Suprapubic skin (tissue), 4 donors: ENCODE data around the gene TMEM178B.

Source experiments
- CTCF ChIP-seq, 2 donors: fragments of 200-600 bp in 1 of 2; fragments of 450-650 bp in 1 of 2; sonication (generic) in 1 of 2; IDR thresholded peaks; one replicate each; pipeline ENCODE4 v1.5.1; 2016 to 2019; ENCODE audit warnings: antibody characterized with exemption in 2 of 2, mild to moderate bottlenecking in 1 of 2, moderate library complexity in 1 of 2
- EP300 ChIP-seq: sonication (generic); formaldehyde crosslinking; IDR thresholded peaks from one replicate; pipeline ENCODE4 v1.6.1; 2017; ENCODE audit warnings: antibody characterized with exemption
- POLR2A ChIP-seq, 2 donors: fragments of 450-650 bp; IDR thresholded peaks; one replicate each; pipeline ENCODE4 v1.6.1; 2017; ENCODE audit warnings: antibody characterized with exemption in 2 of 2, mild to moderate bottlenecking in 2 of 2, moderate library complexity in 2 of 2
- POLR2AphosphoS5 ChIP-seq, 3 donors: sonication (generic); formaldehyde crosslinking; IDR thresholded peaks; one replicate each; pipeline ENCODE4 v1.6.1; 2017; ENCODE audit warnings: antibody characterized with exemption in 3 of 3

GRCh38 chr7:141118767-141119166 is 44.9 kb downstream of the TMEM178B start:
- TF ChIP-seq CTCF (IDR thresholded peaks at IDR 0.05) = no peak
- no peak for TF ChIP-seq POLR2AphosphoS5 (IDR thresholded peaks at IDR 0.05)
- TF ChIP-seq POLR2A (IDR thresholded peaks at IDR 0.05) = no peak
- TF ChIP-seq EP300 = no peak
